Measurements from ENCODE around the gene ARHGEF2.
"Not testable (repeated sequence)": the region's sequence is repeated elsewhere in the genome, so short reads cannot be mapped to it uniquely, and the experiment has no call there.

ARHGEF2 gene

DNA sequence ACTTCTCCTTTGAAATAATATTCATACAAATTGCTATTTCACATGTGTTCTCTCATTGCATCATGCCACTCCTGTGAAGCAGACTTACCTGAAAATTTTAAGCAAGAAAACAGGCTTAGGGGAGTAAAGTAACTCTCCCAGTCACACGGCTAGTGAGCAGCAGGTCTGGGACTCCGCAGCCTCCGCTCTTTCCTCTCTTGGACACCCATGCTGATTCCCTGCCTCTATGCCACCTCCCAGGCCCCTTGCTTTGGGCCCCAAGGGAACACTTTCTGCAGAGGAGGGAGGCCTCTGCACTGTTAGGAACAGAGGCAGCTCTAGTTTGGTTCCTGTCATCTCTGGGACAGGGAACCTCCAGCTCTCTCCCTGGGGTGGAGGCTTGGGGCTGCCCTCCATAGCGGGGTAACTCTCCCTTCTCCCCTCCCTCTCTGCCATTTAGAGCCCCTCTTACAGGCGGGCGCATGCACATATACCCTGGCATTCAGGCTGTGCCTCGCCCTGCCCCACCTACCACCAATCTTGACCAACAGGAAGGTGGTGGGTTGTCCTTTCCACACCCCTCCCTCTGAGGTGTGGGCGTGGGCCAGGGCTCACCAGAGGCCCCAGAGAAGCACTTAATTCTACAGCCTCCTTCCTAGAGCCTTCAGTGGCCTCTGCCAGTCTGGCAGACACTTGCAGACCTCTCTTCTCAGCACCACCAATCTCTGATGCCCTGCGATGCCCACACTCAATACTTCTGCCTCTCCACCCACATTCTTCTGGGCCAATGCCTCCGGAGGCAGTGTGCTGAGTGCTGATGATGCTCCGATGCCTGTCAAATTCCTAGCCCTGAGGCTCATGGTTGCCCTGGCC, 37.1 kb downstream of the ARHGEF2 start, which contains the start of gene RXFP4:
RXFP4 (plus strand) TSS at position 646 of the 852 bp plus-strand sequence; CDS start at position 718, 72 bp downstream.
- no peak for DNase-seq

DNA sequence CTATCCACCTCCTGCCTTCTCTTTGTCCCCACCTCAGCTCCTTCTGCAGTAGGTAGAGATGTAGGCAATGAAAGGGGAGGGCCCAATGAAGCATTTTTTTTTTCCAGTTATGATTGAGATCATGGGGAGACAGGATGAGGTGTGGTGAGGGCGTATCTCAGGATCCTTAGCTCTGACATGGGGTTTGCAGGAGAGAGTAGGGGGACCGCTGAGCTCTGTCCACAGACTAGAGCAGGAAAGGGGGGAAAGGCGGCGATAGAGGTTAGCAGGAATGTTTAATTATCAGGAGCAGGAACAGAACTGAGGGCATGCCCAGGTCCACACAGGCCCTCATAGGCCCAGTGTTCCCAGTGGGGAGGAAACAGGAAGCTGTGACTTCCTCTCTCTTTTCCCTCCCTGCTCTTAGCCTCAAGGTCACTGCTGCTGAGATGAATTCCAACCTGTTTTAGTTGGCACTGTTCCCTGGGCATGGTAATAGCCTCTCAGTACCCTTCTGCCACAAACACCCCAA, 37.8 kb downstream of the ARHGEF2 start:
- DNase-seq = no peak

DNA sequence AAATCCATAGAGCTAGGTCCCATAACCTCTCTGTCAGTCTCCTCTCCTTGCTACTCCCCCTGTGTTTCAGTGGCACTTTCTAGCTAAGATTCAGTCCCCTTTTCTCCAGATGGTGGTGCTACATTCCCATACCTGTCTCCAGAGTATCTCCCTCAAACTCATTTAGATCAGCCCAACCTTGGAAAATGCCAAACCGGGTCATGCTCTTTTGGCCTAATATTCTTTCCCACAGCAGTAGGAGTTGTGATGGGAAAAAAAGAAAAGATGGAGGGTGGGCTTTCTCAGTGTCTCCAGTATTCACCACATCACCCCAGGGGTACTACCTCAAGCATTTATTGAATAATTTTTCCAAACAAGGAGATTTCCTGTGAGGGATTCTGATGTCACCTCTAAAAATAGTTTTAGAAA, 40.1 kb downstream of the ARHGEF2 start:
- peak; percentile 23 for DNase-seq

DNA sequence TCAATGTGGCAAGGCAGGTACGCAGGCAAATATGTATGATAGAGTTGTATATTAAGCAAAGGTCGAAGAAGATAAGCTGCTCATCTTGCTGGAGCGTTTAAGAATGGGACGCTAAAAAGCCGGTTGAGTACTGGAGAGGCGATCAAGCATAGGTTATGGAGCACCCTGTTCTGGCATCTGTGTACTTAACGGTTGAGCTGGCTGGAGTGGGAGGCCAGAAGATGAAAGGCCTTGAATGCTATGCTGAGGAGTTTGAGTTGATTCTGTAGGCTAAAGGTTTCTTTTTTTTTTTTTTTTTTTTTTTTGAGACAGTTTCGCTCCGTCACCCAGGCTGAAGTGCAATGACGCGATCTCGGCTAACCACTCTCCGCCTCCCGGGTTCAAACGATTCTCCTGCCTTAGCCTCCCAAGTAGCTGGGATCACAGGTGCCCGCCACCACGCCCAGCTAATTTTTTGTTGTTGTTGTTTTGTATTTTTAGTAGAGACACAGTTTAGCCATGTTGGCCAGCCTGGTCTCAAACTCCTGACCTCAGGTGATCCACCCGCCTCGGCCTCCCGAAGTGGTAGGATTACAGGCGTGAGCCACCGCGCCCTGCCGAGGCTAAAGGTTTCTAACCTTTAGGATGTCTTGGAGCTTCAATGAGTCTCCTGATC, 43.3 kb downstream of the ARHGEF2 start:
- peak; percentile 78 for DNase-seq

DNA sequence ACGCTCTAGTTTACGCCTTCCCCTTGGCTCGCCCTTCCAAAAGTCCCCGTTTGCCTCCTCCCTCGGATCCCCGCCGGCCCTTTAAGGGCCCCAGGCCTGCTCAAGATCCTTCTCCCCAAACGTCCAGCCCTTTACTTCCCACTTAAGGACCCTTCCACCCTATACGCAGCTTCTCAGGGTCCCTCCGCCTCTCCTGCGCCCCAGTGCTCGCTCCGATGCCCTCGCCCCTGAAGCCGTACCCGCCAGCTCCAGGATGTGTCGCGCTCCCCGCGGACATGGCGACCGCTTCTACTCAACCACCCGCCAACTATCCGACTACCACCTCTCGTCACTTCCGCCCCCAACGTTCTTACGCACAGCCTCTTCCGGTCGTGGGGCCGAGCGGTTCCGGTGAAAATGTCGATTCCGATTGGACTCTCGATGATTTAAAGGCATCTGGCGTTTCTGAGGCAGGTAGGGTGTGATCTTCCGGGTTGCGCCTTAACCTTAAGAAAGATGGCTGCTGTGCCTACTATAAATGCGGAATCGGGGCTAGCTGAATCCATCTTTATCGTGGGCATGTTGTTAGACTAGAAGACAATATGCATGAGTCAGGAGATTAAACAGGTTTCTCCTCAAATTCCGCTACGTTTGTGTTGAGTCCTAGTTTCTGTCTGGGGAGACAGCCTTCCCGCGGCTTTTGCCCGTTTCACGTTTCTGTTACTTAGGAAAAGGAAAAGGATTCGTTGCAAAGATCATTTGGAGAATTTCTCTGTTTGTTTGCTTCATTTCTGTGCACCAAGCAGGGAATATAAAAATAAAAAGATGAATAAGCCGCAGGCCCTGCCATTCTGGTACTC, 44.0 kb downstream of the ARHGEF2 start, which contains the start of gene KHDC4:
KHDC4 (minus strand) TSS at position 317 of the 839 bp plus-strand sequence; CDS start at position 277, 40 bp downstream.
- DNase-seq = peak; percentile 99

DNA sequence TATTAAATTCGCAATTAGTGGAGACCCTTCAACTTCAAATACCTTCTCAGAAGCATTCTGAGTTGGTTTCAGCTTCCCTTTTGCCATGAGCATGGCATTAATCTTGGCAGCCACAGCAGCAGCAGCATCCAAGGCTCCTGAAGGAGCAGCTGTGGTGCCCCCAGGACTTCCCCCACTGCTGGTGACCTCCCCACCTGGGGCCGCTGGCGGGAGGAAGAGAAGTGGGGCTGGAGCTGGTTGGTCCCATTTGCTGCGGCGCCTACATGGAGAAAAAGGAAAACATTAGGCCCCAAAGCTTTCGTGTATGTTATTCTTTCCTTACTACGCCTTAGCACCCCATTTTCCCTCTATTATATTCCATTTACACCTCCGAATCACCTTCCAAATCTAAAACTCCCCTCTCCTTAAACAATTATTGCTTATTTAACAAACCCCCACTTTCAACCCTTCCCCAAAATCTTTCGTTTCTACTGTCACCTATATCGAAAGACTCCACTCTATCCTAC, 44.7 kb downstream of the ARHGEF2 start:
- no peak for DNase-seq

DNA sequence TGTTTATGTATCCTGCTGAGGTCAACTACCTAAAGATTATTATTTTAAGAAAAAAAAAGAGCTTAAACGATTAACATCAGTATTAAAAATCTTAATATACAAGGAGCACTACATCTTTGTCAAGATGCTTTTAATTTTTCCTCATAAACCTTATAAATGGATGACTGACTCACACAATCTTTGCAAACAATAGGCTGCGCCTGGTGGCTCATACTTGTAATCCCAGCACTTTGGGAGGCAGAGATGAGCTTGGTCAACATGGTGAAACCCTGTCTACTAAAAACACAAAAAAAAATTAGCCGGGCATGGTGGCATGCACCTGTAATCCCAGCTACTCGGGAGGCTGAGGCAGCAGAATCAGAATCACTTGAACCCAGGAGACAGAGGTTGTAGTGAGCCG, 45.9 kb downstream of the ARHGEF2 start:
- DNase-seq = no peak

DNA sequence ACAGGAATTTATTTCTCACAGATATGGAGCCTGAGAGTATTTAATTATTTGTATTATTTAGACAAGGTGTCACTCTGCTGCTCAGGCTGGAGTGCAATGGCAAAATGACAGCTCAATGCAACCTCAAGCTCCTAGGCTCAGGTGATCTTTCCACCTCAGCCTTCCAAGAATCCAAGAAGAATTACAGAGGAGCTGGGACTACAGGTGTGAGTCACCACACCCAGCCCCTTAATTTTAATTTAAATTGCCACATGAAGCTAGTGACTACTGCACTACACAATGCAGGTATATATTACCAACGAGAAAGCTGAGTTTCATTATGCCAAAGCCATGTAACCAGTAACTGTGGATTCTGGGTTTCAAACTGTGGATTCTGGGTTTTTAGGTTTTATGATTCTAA, 46.3 kb downstream of the ARHGEF2 start:
- DNase-seq = no peak

DNA sequence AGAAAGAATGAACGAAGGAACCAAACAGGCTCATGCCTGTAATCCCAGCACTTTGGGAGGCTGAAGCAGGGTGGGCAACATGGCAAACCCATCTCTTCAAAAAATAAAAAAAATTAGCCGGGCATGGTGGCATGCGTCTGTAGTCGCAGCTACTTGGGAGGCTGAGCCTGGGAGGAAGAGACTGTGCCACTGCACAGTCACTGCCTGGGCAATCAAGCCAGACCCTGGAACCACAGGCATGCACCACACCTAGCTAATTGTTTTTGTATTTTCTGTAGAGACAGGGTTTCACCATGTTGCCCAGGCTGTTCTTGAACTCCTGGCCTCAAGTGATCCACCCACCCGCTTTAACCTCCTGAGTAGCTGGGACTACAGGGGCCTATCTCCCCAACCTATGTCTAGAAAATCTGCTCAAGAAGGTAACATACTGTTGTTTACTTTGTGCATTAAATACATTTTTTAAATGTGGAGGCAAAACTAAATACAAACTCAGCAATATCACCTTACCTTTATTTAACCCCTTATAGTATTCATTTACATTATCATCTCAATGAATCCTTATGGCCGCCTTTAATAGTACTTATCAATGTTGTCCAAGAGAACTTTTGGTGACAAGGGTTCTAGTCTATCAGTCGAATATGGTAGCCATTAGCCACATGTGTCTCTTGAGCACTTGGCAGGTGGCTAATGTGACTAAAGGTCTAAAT, 46.9 kb downstream of the ARHGEF2 start:
- no peak for DNase-seq

DNA sequence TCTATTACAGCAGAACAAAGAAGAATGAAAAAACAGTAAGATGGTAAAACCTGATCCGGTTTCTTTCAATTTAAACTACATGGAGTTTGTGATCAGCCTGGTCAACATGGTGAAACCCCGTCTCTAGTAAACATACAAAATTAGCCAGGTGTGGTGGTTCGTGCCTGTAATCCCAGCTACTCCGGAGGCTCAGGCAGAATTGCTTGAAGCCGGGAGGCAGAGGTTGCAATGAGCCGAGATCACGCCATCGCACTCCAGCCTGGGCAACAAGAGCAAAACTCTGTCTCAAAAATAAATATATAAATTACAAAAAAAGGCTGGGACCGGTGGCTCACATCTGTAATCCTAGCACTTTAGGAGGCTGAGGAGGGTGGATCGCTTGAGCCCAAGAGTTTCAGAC, 47.6 kb downstream of the ARHGEF2 start:
- DNase-seq = not testable (repeated sequence)

DNA sequence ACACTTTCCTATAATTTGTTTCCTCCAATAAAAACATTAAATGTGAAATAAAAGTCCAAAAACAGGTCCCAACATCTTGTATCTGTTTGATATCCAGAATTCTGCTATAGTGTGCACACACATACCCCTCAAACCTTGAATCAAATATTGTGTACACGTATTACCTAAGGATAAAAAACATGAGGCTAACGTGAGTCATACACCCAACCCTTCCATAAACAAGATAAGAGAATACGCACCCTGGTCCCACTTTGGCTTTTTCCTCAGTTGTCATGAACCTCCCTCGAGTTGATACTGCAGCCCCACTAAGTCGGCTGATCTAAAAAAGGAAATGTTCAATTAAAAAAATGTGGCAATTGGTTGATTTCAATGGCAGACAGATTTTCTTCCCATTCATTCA, 49.3 kb downstream of the ARHGEF2 start:
- DNase-seq = no peak

DNA sequence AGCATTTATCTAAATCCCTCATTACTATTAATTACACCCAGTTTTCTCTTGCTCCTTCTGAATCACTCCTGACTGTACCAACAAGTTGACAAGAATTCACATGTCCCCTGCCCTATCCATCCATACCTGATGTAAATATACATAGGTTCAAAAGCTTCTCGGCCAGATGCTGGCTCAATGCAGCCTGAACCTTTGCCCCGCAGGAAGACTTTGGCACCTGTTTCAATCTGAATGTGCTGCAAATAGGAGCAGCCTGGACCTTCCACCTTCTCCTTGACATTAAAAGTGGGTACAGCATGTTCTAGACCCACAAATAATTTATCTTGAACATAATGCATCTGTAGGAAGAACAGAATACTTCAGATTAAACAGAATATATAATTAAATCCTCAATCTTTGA, 52.8 kb downstream of the ARHGEF2 start:
- DNase-seq = no peak

DNA sequence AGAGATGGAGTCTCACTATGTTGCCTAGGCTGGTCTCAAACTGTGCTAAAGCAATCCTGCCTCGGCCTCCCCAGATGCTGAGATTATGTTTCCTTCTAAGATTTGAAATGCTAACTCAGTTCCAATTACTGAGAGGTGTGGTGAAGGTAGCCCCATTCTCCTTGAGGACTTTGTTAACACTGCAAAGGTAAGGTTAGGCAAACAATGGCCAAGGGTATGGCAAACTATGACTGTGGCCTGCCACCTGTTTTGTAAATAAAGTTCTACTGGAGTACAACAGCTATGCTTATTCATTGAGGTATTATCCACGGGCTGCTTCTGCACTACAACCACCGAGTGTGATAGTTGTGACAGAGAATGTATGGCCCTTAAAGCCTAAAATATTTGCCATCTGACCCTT, 57.6 kb downstream of the ARHGEF2 start:
- no peak for DNase-seq

DNA sequence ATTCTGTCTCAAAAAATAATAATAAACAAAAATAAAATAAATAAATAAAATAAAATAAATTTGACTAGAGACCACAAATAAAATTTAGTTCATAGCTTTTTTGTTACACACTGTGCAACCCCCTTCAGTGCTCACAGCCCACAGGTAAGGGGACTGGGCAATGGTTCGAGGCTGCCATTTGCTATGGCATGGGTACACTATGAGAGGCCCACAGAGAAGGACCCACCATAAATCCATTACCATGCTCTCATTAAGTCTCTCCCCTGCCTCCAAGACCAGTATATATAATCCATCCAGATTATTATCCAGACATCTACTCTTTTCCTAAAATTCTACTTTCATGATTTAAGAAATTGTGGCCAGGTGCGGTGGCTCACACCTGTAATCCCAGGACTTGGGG, 58.5 kb downstream of the ARHGEF2 start:
- no peak for DNase-seq

DNA sequence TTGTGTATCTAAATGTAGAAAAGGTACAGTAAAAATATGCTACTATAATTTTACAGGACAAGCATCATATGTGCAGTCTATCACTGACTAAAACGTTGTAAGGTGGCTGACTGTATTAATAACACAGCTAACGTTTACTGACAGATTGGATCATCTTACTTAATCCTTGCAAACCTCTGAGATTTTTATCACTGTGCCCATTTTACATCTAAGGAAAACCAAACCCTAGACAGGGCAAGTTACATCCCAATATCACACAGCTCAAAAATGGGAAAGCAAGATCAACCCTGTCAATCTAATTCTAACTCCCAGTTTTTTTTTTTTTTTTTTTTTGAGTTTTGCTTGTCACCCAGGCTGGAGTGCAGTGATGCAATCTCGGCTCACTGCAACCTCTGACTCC, 59.7 kb downstream of the ARHGEF2 start:
- no peak for DNase-seq

DNA sequence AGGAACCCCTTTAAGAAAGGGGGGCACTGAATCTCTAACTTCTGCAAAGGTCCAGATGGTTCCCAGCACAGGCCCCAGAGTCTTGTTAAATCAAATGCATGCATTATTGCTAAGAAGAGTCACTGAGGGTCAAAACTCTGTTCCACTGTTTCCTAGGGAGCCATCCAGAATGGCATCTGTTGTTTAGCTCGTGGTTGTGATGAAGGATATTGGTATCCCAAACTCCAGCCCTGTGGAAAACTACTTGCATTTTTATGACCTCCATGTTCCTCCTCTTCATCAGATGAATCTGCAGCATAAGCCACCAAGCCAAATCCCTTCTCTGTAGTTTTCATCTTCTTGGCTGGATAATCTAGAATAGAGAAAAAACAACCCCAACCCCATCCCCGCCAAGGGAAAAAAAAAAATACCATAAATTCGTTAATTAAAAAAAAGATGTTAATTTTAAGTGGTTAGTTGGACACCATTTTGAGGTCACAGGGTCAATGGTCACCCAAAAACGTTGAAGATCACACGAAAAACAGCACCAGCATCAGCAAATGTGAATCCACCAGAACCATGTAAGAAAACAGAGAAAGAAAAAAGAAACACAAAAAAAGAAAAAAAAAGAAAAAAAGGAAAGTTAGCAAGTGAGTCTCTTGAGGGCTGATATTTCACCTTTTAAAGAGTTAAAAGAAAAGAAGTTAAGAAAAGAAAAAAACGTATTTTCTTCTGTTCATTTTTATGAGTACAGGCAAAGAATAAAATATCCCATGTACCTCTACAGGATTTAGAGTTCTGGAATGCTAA, 64.2 kb downstream of the ARHGEF2 start:
- DNase-seq = no peak

DNA sequence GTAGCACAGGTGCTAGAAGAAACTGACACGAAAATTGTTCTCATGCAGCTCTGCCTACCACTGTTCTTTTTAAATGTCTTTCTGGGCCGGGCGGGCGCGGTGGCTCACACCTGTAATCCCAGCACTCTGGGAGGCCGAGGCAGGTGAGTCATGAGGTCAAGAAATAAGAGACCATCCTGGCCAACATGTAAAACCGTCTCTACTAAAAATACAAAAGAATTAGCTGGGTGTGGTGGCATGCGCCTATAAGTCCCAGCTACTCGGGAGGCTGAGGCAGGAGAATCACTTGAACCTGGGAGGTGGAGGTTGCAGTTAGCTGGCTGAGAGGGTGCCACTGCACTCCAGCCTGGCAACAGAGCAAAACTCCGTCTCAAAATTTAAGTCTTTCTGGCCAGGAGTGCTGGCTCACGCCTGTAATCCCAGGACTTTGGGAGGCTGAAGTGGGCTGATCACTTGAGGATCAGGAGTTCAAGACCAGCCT, 66.3 kb downstream of the ARHGEF2 start:
- DNase-seq = no peak

DNA sequence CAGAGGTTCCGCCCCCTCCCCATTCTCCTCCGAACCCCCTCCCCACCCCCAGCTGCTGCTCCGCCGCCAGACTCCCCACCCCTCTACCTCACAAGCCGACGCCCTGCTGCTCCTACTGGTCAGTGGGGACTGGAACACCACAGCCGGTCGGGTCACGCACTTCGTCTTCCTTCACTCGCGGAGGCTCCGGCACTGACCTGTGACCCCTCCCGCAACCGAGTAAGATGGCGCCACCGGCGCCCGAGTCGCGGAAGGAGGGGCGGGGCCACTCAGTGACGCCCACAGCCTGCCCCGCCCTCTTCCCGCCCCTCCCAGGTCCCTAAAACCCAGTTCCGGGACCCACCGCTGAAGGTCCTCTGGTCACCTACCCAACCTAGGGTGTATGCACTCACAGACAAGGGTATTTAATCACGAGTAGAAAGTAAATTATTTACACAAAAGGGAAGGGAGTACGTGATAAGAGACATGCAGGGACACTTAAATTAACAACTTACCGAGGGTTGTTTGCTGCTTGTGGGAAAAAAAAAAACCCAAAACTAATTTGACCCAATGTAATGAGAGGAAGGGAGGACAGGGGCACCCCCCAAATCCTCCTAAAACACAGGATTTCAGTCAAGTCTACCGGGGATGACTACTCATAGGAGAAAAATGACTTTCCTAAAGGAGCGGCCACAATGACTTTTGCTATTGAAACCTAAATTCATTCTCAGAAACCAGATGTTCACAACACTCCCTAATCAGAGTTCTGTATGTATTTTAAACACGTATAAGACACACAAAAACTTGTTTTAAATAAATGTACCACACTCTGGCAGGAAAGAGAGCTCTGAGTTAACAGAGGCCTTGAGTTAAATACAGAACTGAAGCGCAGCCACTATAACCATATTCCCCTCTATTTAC, 66.9 kb downstream of the ARHGEF2 start, which contains the start of gene RIT1:
RIT1 (minus strand) TSS at position 194 of the 900 bp plus-strand sequence. CDS start 588 bp downstream, outside the sequence.
- DNase-seq = peak; percentile 50

DNA sequence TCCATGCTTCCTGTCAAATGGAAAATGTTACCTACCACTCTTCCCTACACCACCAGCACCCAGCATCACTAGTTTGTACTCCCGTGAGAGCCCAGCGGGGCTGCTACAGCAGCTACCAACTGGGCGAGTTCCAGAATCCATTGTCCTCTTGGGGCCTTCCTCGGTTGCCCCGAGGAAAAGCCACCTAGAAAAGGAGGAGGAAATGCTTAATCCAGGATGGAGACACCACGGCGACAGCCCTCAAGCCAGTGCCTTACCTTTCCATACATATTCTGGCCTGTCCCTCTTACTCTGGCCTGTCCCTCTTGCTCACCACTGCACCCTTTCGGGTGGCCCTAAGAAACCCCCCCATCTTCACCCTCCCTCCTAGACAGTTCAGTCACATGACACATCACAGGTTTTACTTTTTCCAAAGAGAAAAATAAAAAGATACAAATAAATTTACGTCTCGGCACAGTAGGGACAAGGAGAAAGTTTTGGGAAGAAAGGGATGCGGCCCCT, 67.7 kb downstream of the ARHGEF2 start:
- DNase-seq = no peak

DNA sequence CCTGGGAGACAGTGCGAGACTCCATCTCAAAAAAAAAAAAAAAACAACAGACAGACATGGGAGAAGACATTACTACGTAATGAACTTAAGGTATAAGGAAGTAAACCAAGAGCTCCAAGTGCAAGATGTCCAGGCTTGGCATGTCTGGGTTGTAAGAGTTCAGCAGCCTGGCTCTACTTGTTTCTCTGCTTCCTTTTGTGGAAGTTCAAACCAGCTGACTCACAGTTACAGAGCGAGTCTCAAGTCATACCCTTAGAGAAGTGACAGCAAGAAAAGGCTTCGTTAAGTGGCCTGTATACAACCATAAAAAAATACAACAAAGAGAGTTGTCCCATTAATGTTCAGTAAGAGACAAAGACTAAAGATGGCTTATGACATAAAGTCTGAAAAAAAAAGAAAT, 68.5 kb downstream of the ARHGEF2 start:
- no peak for DNase-seq
